Stimulated activated CD4-positive, alpha-beta T cell treated with anti-CD3 and anti-CD28 coated beads, Interleukin-4, amount 100 ng/mL, for 4 hours (primary cell): Measurements from ENCODE around the gene COQ9.
"Not testable (repeated sequence)": the region's sequence is repeated elsewhere in the genome, so short reads cannot be mapped to it uniquely, and the experiment has no call there.

Experiments
- DNase-seq, 2 experiments: peaks; one replicate each; pipeline ENCODE4 v3.0.0-alpha.2; 2020

Gene COQ9

DNA sequence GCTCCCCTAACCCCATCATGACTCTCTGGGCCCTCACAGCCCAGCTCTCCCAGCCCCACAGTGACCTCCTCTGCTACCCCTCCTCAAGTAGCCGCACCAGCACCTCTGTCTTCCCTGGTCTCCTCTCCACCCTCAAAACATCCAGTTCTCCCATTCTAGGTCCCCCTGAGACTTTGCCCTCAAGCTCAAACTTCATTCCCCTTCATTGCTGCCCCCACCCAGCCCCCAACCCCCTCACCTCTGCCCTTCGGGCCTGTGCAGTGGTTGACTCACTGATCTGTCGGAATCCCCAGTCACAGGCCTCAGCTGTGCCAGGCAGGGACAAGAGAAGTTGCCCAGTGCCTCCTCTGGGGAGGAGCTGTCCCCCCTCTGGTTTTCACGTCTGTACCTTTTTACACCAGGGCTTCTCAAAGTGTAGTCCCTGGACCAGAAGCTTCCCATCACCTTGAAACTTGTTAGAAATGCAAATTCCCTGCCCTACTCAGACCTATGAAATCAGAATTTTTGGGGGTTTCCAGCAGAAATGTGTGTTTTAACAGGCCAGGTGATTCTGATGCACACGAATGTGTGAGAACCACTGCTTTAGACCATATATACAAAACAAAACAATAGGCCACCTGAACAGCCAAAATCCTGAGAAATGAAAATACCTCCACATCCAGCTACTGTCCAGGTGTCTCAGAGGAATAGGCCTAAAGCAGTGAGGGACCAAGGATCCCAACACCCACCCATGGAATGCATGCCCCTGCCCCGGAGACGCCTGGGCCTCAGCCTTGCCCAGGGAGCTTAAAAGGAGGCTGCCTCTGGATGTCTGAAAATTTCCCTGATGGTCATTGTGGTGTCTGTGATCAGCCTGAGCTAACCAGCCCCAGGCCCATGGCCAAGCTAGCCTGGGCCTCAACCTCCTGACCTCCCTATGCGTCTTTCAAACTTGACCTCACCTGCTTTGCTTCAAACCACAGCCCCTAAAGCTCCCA is 39.9 kb downstream of the COQ9 start:
- no peak for DNase-seq

DNA sequence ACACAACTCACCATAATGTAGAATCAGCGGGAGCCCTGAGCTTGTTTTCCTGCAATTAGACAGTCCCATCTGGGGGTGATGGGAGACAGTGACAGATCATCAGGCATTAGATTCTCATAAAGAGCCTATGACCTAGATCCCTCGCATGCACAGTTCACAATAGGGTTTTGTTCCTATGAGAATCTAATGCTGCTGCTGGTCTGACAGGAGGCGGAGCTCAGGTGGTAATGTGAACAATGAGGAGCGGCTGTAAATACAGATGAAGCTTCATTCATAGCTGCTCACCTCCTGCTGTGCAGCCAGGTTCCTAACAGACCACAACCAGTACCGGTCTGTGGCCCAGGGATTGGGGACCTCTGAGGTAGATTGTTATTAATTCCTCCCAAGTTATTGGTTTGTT is 42.0 kb downstream of the COQ9 start:
- no peak for DNase-seq

DNA sequence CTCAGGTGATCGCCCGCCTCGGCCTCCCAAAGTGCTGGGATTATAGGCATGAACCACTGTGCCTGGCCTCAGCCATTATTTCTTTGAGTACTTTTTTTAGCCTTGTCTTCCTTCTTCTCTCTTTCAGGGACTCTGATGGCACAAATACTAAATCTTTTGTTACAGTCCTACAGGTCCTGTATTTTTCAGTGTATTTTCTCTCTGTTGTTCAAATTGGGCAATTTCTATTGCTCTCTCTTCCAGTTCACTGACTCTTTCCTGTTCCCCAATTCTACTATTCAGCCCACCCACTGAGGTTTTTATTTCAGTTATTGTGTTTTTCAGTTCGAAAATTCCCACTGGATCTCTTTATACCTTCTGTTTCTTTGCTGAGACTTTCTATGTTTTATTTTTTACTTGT is 46.5 kb downstream of the COQ9 start:
- no peak for DNase-seq

DNA sequence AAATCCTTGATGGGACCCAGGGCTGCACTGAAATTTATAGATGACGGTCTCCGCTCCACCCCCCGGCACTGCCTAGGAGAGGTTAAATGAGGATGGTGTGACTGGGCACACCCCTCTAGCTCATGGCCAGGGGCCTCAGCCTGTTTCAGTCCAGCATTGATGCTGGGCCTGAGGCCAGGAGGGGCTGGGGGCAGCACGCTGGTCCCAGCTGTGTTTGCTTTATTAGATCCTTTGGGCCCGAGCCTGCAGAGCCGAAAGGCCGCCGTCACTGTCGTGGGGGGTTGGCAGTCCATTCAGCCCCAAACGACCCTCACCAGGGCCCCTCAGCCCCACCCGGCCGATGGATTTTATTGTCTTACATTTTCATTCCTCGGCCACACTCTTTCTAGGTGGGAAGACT is 49.8 kb downstream of the COQ9 start:
- no peak for DNase-seq

DNA sequence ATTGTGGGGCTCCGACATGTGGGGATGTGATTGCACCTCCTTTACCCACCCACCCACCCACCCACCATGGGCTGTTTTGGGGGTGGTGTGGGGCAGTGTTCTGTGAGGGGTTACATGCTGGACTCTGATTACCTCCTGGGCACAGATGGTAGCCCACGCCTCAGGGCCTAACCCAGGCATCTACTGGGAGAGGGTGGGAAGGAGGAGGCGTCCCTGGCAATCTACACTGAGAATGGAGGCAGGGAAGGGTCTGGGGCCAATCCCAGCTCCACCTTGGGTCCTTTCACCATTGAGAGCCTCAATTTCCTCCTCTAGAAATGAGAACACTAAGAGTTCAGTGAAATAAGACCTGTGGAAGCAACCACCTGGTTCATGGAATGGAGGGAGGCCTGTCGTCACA is 50.8 kb downstream of the COQ9 start:
- no peak for DNase-seq

DNA sequence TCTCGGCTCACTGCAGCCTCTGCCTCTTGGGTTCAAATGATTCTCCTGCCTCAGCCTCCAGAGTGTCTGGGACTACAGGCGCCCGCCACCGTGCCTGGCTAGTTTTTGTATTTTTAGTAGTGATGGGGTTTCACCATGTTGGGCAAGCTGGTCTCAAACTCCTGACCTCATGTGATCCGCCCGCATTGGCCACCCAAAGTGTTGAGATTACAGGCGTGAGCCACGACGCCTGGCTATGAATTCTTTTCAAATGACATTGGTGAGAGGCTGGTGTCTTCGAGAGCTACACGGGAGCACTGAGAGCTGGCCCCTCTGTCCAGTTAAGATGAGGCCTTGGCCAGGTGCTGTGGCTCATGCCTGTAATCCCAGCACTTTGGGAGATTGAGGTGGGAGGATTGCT is 52.7 kb downstream of the COQ9 start:
- DNase-seq: not testable (repeated sequence)

GRCh38 chr16:57500578-57501111 is 53.4 kb downstream of the COQ9 start:
- DNase-seq: no peak

- no peak for DNase-seq
These were observed 54.2 kb downstream of the COQ9 start for GRCh38 chr16:57501492-57501891.

GRCh38 chr16:57502048-57502775 is 54.9 kb downstream of the COQ9 start:
- DNase-seq: no peak

DNA sequence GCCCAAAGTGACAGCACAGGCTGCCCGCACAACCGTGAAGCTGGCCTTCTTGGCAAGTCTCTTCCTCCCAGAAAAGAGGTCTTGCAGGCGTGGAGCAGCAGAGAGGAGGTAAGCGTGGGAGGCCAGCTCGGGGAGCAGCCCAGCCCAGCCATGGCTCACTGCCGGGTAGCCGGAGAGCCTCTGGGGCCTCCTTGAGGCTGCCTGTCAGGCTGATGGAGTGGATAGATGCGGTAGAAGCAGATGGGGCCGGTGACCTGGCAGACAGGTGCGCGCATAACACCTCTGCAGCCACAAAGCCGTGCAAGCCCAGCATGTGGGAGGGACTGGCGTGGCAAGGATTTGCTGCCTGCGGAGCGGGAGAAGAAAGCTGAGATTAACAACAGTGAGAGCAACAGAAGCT is 56.1 kb downstream of the COQ9 start:
- DNase-seq: no peak

DNA sequence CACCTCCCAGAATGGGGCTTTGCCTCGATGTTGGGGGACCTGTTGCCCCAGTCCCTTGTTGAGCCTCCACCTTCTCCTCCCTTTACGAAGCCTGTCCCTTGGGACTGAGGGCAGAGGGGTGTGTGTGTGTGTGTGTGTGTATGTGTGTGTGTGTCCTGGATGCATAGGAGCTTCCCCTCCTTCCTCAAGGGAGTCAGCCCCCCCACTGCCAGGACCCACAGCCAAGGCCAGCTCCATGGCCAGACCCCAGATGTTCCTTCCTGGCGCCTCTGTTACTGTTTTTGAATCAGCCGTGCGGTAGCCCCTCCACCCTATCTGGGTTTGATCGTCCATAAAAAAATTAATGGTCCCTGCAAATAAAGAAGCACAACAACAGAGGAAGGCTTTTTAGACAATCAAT is 56.7 kb downstream of the COQ9 start:
- DNase-seq: no peak

GRCh38 chr16:57504491-57504890 is 57.2 kb downstream of the COQ9 start:
- DNase-seq: no peak

- no peak for DNase-seq
These were observed 57.9 kb downstream of the COQ9 start for GRCh38 chr16:57505169-57505568.

DNA sequence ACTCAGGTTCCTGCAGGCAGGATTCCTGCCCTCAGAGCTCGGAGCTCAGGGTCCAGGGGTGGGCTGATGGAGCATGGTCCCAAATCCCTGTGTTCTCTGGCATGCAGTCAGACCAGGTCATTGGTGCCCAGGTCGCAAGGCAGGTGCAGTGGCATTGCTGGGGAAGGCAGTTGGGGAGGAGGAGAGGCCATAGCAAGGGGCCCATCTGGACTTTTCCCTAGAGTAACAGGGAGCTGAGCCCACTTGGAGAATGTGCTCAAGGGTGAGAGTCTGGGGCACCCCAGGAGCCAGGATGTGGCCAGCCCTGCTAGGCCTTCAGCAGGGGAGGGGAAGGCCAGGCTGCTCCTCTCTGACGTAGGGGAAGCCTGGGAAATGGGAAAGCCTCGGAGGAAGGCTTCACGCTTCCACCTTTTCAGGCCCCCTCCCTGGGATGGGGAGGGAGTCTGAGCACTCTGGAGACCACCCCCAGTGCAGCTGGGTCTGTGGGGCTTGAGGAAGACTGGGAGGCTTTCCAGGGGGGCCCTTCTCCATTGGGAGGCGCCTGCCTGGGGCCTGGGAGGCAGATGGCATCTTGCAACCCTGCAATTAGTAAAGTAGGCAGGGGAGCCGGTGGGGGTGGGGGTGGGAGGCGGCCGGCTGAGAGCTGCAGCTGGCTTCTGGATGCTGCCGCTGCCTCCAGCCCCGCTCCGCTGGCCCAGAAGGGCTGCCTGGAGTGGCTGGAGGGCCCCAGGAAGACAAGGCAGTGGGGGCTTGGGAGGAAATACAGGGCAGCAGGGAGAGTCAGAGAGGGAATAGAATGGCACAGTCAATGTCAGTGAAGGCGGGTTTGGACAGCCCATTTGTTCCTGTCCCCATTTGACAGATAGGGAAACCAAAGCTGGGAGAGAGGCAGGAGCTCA is 60.1 kb downstream of the COQ9 start:
- DNase-seq: no peak

DNA sequence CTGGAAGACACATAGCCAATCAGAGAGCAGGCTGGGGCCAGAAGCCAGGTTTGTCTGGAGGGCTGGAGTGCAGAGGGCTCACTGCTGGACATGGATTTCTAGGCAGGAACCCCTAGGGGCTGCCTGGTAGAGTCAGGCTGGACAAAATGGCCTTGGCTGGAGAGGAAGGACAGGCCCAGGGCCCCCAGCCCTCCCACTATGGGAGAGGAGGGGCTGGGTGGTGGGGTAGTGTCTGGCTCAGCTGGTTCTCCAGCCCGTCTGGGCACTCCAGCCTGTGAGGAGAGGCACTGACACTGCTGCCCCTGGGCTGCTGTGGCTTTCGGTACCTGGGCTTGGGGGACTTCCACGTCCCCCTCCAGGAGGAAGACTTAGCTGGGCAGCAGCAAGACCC is 60.8 kb downstream of the COQ9 start:
- DNase-seq: no peak

- DNase-seq: no peak
These were observed 62.1 kb downstream of the COQ9 start for GRCh38 chr16:57509231-57509923.

DNA sequence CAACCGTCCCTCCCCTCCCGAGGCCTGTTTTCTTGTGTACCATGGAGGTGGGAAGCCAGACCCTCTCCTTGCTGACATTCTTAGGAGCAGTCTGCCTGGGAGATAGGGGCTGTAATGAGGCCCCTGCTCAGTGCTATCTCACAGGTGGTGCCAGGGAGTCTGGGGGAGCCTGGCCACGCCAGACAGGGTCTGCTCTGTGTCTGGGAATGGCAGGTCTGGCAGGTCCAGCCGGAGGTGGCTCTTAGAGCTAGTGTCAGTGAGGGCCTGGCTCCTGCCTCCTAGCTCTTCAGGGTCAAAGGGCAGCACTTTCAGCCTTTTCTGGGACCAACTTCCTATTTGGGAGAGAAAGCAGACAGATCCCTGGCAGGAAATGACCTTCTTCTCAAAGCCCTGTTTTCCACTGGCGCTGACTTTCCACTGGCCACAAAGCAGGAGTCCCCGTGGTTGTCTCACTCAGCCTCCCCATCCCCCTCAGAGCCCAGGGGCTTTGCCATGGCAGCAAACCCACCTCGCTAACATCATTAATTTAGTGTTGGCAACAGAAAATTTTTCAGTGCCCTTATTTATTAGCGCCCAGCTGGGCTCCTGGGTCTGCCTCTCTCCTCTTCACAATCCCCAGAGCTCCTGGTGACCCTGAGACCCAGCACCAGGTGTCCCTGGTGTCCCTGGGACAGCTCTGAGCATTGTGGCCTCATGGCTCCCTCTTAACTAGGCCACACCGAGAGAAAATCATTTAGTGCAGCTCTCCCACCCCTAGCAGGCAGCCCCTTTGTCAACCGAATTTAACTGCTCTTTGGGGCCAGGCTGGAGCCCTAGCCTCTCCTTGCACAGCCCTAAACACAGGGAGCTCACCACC is 63.0 kb downstream of the COQ9 start:
- no peak for DNase-seq
